ENCODE data around the gene SPINK9. TPM values are rescaled to one million over a fixed set of nuclear protein-coding genes. Genes with fewer than 3 reads are reported as not detected.
A peak's percentile ranks its signal among the peaks of the same experiment; 100 is the strongest.

Gene SPINK9
- total RNA-seq, 2 experiments from 2014 or later, result not detected

DNA sequence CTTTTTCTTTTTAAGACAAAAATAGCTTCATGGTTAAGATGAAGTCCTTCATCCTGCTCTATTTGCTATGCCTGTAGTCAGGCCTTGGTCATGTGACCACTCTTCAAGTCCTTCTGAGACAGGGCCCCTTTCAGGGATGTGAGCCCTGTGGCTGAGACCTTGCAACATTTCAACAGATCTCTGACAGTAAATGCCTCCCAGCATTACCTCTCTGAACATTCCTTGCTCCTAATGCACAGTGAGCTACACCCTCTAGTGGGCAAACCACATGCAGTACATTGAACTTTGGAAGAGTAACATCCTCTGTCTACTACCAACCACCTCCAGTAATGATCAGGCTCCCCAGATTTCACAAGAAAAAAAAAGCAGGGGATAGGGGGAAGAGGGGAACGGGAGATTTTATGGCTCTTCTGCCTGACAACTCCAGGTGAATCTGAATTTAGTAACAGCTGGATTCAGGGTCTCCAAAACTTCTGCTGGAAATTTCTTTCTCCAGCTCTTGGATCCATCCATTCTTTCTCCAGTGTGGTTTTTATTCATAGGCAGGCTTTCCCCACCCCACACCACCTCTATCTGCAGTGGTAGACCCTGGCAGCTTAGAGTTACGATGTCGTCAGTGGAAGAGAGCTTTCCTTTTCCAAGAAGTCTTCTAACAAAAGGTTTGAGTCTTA is 39.5 kb downstream of the SPINK9 start:
- peak; percentile 29 for DNase-seq
- Mint-ChIP-seq H3K36me3 (ENCODE audit: low read depth) (peaks cover 19% of the 10 kb centered on the region), H3K27ac (no peak overlapping the region), H3K27me3 (ENCODE audit: low read depth) (no peaks in the 10 kb centered on the region), H3K9me3 (peaks cover 10% of the 10 kb centered on the region), H3K4me1 (ENCODE audit: low read depth) (peaks cover 6% of the 10 kb centered on the region), H3K4me3 (no peak overlapping the region)
- CTCF ChIA-PET, result interaction anchor here (0.7 to 3.0 kb wide), 7 partner anchors 11 to 619 kb away, joined by 3 to 14 read pairs (median 6); partner anchors contain the start of gene SPINK9
- intact Hi-C loops (cut with micrococcal nuclease), result loop anchor here (1.0 to 2.0 kb wide), 6 partner anchors 85 to 426 kb away; no protein-coding TSS in a partner anchor

DNA sequence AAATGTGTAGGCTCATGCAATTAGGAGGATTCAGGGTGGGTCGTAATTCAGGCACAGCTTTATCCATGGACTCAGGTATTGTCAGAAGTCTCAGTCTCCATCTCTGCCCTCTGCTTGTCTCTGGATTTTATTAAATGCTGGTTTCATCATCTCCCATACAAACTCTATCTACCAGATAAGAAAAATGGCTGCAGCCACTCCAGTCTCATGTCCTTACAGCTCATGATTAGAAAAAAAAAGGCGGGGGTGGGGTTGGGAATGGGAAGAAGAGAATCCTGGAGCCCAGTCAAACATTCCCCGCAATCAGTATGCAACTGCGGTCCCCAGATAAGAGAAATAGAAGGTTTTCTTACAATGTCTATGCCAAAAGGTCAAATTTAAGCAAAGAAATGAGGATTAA is 40.8 kb downstream of the SPINK9 start:
- no peaks in the 10 kb centered on the region for H3K27me3 Mint-ChIP-seq (ENCODE audit: low read depth)
- intact Hi-C loops (cut with micrococcal nuclease), result no loop called here
- no peak overlapping the region for H3K4me3 Mint-ChIP-seq
- peaks cover 8% of the 10 kb centered on the region for H3K4me1 Mint-ChIP-seq (ENCODE audit: low read depth)
- H3K27ac Mint-ChIP-seq, result no peak overlapping the region
- H3K9me3 Mint-ChIP-seq, result peaks cover 10% of the 10 kb centered on the region
- CTCF ChIA-PET, result interaction anchor here (2.8 kb wide), 1 partner anchor 197 kb away, joined by 14 read pairs; no protein-coding TSS in a partner anchor
- DNase-seq, result no peak
- peaks cover 18% of the 10 kb centered on the region for H3K36me3 Mint-ChIP-seq (ENCODE audit: low read depth)

DNA sequence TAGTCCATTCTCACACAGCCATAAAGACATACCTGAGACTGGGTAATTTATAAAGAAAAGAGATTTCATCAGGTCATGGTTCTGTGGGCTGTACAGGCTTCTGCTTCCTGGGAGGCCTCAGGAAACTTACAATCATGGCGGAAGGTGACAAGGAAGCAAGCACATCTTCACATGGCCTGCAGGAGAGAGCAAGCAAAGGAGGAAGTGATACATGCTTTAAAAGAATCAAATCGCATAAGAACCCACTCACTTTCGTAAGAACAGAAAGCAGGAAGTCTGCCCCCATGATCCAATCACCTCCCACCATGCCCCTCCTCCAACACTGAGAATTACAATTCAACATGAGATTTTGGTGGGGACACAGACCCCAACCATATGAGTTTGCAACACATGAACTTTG is 43.3 kb downstream of the SPINK9 start:
- Mint-ChIP-seq H3K27ac (no peak overlapping the region), H3K4me3 (no peak overlapping the region), H3K27me3 (ENCODE audit: low read depth) (no peaks in the 10 kb centered on the region), H3K36me3 (ENCODE audit: low read depth) (peaks cover 19% of the 10 kb centered on the region), H3K4me1 (ENCODE audit: low read depth) (peaks cover 18% of the 10 kb centered on the region), H3K9me3 (peaks cover 10% of the 10 kb centered on the region)
- CTCF ChIA-PET, result no interaction called here
- intact Hi-C loops (cut with micrococcal nuclease), result no loop called here
- no peak for DNase-seq

- Mint-ChIP-seq H3K27me3 (ENCODE audit: low read depth) (no peaks in the 10 kb centered on the region), H3K27ac (no peak overlapping the region), H3K9me3 (peaks cover 10% of the 10 kb centered on the region), H3K36me3 (ENCODE audit: low read depth) (peaks cover 24% of the 10 kb centered on the region), H3K4me3 (no peak overlapping the region), H3K4me1 (ENCODE audit: low read depth) (peaks cover 20% of the 10 kb centered on the region)
- DNase-seq, result no peak
- CTCF ChIA-PET, result interaction anchor here (1.1 kb wide), 1 partner anchor 200 kb away, joined by 4 read pairs; no protein-coding TSS in a partner anchor
- intact Hi-C loops (cut with micrococcal nuclease), result no loop called here
Observed at GRCh38 chr5:148379340-148379739, 44.0 kb downstream of the SPINK9 start.

DNA sequence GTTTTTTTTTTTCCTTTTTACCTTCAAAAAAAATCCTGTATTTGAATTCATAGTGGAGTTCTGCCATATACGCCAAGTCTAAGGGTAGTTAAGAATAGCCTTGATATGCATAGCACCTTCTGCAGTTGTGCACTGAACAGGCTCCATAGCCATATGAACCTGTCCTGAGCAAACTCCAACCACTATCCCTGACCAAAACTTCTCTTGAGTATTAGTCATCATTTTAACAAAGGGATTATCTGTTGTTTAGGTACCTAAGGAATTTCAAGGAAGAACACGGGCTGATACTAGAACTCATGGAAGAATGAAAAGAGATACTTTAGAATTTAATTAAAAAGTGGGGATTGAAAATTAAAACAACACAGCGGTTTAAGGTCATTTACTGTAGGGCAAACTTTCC is 46.5 kb downstream of the SPINK9 start:
- H3K9me3 Mint-ChIP-seq, result peaks cover 10% of the 10 kb centered on the region
- intact Hi-C loops (cut with micrococcal nuclease), result loop anchor here (2.0 to 10.0 kb wide), 8 partner anchors 55 to 1935 kb away; partner anchors contain the start of genes CSNK1A1, HMGXB3, PPARGC1B and TCERG1
- no peak overlapping the region for H3K27ac Mint-ChIP-seq
- CTCF ChIA-PET, result no interaction called here
- no peak for DNase-seq
- H3K27me3 Mint-ChIP-seq (ENCODE audit: low read depth), result no peaks in the 10 kb centered on the region
- H3K36me3 Mint-ChIP-seq (ENCODE audit: low read depth), result peaks cover 32% of the 10 kb centered on the region
- peaks cover 46% of the 10 kb centered on the region for H3K4me1 Mint-ChIP-seq (ENCODE audit: low read depth)
- no peak overlapping the region for H3K4me3 Mint-ChIP-seq

DNA sequence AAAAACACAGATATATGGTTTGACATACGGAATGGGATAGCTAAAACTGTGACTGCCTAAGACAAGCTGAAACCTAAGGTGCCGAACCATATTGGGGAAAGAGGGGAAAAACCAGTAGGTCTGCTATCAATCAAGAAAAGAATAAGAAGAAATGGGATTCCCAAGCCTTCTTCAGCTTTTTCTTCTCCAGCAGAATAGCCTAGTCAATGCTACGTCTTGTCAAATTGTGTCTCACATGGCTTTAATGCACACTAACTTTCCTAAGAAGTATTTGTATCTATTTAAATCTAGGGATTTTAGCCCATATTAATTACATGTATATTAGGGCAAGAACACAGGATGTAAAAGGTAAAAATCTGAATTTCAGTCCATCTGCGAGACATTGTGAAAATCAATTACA is 47.6 kb downstream of the SPINK9 start:
- H3K9me3 Mint-ChIP-seq, result peaks cover 10% of the 10 kb centered on the region
- peaks cover 55% of the 10 kb centered on the region for H3K4me1 Mint-ChIP-seq (ENCODE audit: low read depth)
- peak overlapping the region; percentile 94 for H3K27ac Mint-ChIP-seq
- H3K4me3 Mint-ChIP-seq, result peak overlapping the region; percentile 89
- CTCF ChIA-PET, result interaction anchor here (0.7 kb wide), 1 partner anchor 13 kb away, joined by 3 read pairs; no protein-coding TSS in a partner anchor
- intact Hi-C loops (cut with micrococcal nuclease), result loop anchor here (1.0 to 10.0 kb wide), 14 partner anchors 18 to 1936 kb away; partner anchors contain the start of genes CSNK1A1, HMGXB3, PPARGC1B and TCERG1
- H3K27me3 Mint-ChIP-seq (ENCODE audit: low read depth), result no peaks in the 10 kb centered on the region
- peaks cover 32% of the 10 kb centered on the region for H3K36me3 Mint-ChIP-seq (ENCODE audit: low read depth)
- no peak for DNase-seq

DNA sequence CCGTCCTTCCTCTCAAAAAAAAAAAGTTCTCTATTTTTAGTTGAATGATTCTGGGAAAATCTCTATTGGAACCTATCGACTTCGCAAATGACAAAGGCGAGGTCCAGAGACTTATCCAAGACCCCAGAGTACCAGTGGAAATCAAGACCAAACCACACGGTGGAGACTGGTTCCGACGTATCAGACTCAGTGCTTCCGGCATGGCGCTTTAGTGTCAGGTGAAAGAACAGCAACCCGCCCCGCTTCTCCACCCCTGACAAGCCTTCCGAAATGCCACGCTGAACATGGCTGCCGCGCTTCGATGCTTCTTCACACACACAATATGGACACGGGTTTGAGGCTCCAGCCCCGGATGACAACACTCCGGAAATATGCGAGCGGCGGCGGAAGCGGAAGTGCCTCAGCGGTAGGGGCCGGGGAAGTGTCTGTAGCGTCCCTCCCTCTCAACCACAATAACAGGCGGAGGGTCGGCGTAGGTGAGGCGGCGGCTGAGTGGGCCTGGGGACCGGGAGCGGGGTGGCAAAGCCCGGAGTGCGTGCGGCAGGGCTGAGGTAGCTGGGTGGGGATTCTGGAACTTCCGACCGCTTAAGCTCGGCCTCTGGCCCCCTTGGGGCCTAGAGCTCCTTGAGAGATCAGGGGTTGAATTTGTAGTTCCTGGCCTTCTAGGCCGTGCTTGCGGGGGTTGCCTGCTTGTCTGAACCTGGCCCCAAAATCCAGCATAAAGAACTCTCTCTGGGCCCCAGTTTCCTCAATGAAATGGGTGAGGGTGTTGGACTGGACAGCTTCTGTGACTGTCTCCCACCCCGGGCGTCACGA is 48.4 kb downstream of the SPINK9 start, which contains the start of gene FBXO38:
TSS of gene FBXO38 (plus strand) at position 395 of the 816 bp plus-strand sequence. CDS start 10,819 bp downstream, outside the sequence.
- Mint-ChIP-seq H3K9me3 (peaks cover 4% of the 10 kb centered on the region), H3K4me3 (peak within 1 kb of the TSS; percentile 89), H3K27me3 (ENCODE audit: low read depth) (no peaks in the 10 kb centered on the region), H3K4me1 (ENCODE audit: low read depth) (peaks cover 63% of the 10 kb centered on the region), H3K36me3 (ENCODE audit: low read depth) (peaks cover 28% of the 10 kb centered on the region), H3K27ac (peak within 1 kb of the TSS; percentile 94)
- DNase-seq, result peak; percentile 99
- CTCF ChIA-PET, result interaction anchor here (0.6 kb wide), 1 partner anchor 622 kb away, joined by 3 read pairs; no protein-coding TSS in a partner anchor
- intact Hi-C loops (cut with micrococcal nuclease), result loop anchor here (1.0 to 10.0 kb wide), 14 partner anchors 18 to 1936 kb away; partner anchors contain the start of genes CSNK1A1, HMGXB3, PPARGC1B and TCERG1

GRCh38 chr5:148384380-148384737 is 49.0 kb downstream of the SPINK9 start:
- Mint-ChIP-seq H3K27ac (peak overlapping the region; percentile 94), H3K9me3 (no peaks in the 10 kb centered on the region), H3K27me3 (ENCODE audit: low read depth) (no peaks in the 10 kb centered on the region), H3K4me3 (peak overlapping the region; percentile 89), H3K4me1 (ENCODE audit: low read depth) (peaks cover 67% of the 10 kb centered on the region), H3K36me3 (ENCODE audit: low read depth) (peaks cover 27% of the 10 kb centered on the region)
- peak; percentile 25 for DNase-seq
- intact Hi-C loops (cut with micrococcal nuclease), result loop anchor here (5.0 to 10.0 kb wide), 5 partner anchors 423 to 1937 kb away; partner anchors contain the start of genes PPARGC1B and TCERG1
- CTCF ChIA-PET, result interaction anchor here (0.6 kb wide), 1 partner anchor 621 kb away, joined by 3 read pairs; no protein-coding TSS in a partner anchor

DNA sequence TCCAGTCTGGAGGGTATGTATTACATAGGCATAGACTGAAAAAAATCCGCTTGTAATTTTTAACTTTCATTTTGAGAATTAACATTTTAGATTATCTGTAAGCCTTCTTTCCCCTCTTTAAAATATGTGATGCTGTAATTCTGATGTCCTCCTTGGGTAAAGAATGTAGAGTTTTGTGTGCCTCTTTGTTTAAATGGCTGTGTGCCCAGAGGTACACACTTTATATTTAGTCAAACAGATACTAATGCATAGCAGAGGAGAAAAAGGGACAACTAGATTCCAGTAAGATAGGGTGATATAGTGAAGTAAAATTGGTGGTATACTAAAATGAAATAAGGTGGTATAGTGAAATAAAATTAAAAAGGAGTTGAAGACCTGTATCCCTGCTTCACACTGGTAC is 49.7 kb downstream of the SPINK9 start:
- intact Hi-C loops (cut with micrococcal nuclease), result loop anchor here (5.0 to 10.0 kb wide), 3 partner anchors 407 to 1350 kb away; partner anchors contain the start of gene PPARGC1B
- DNase-seq, result no peak
- peaks cover 27% of the 10 kb centered on the region for H3K36me3 Mint-ChIP-seq (ENCODE audit: low read depth)
- H3K4me1 Mint-ChIP-seq (ENCODE audit: low read depth), result peaks cover 64% of the 10 kb centered on the region
- peak overlapping the region; percentile 89 for H3K4me3 Mint-ChIP-seq
- H3K27me3 Mint-ChIP-seq (ENCODE audit: low read depth), result no peaks in the 10 kb centered on the region
- CTCF ChIA-PET, result no interaction called here
- H3K9me3 Mint-ChIP-seq, result no peaks in the 10 kb centered on the region
- H3K27ac Mint-ChIP-seq, result peak overlapping the region; percentile 71

DNA sequence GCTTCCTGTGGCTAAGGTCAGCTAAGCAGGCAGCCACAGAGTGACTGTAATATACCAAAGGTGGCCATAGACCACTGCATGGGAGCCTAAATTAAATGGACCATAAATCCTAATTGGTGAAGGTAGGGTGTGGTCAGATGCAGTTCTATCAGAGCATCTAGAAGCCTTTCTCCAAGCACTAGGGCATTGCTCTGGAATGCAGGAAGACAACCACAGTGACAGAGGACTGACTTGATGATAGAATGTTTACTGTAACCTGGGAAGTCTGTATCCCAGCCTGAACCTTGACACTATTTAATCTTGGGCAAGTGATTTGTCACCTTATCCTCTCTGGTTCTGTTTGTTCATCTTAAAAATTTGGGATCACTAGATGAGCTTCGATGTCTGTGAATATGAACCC is 50.7 kb downstream of the SPINK9 start:
- CTCF ChIA-PET, result interaction anchor here (0.9 kb wide), 1 partner anchor 345 kb away, joined by 3 read pairs; no protein-coding TSS in a partner anchor
- peak overlapping the region; percentile 2 for H3K27ac Mint-ChIP-seq
- H3K36me3 Mint-ChIP-seq (ENCODE audit: low read depth), result peaks cover 29% of the 10 kb centered on the region
- H3K4me3 Mint-ChIP-seq, result no peak overlapping the region
- no peaks in the 10 kb centered on the region for H3K9me3 Mint-ChIP-seq
- intact Hi-C loops (cut with micrococcal nuclease), result loop anchor here (5.0 to 10.0 kb wide), 3 partner anchors 406 to 1349 kb away; partner anchors contain the start of gene PPARGC1B
- no peak for DNase-seq
- H3K4me1 Mint-ChIP-seq (ENCODE audit: low read depth), result peaks cover 71% of the 10 kb centered on the region
- no peaks in the 10 kb centered on the region for H3K27me3 Mint-ChIP-seq (ENCODE audit: low read depth)

DNA sequence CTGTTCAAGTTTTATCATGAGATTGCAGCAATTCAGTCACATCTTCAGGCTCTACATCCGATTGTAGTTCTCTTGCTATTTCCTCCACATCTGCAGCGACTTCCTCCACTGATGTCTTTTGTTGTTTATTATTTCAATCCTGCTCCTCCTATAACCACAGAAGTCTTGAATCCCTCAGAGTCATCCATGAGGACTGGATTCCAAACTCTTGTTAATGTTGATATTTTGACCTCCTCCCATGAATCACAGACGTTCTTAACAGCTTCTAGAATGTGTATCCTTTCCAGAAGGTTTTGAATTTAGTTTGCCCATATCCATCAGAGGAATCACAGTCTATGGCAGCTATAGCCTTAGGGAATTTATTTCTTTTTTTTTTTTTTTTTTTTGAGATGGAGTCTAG is 52.0 kb downstream of the SPINK9 start:
- Mint-ChIP-seq H3K27me3 (ENCODE audit: low read depth) (no peaks in the 10 kb centered on the region), H3K4me1 (ENCODE audit: low read depth) (peaks cover 77% of the 10 kb centered on the region), H3K27ac (peak overlapping the region; percentile 73), H3K36me3 (ENCODE audit: low read depth) (peaks cover 27% of the 10 kb centered on the region), H3K4me3 (peak overlapping the region; percentile 42), H3K9me3 (no peaks in the 10 kb centered on the region)
- intact Hi-C loops (cut with micrococcal nuclease), result loop anchor here (5.0 to 10.0 kb wide), 3 partner anchors 405 to 1347 kb away; partner anchors contain the start of gene PPARGC1B
- CTCF ChIA-PET, result no interaction called here
- DNase-seq, result no peak

All from activated naive CD4-positive, alpha-beta T cell treated with anti-CD3 and anti-CD28 coated beads for 36 hours (primary cell).